ENCODE data around the gene TKT. TPM values are rescaled to one million over a fixed set of nuclear protein-coding genes. Genes with fewer than 3 reads are reported as not detected.

Gene TKT
- total RNA-seq, 1 experiment from 2014 or later = 186 TPM

GRCh38 chr3:53242155-53242554 is 13.7 kb downstream of the TKT start:
- DNase-seq (ENCODE audit: low spot score) = no peak
- BruUV-seq (replicated peaks) = no TSS peak
- intact Hi-C loops (cut with micrococcal nuclease; ENCODE audit: unreplicated experiment) = no loop called here
- TF ChIP-seq EZH2 (IDR thresholded peaks at IDR 0.05; ENCODE audit: borderline replicate concordance, low read depth, low read length, poor library complexity, severe bottlenecking) (no peak), CTCF (conservative IDR thresholded peaks at IDR 0.05; ENCODE audit: low read depth, low read length) (no peak)
- no peak overlapping the region for H3K4me3 ChIP-seq (ENCODE audit: low read depth, low read length, poor library complexity, severe bottlenecking)
- no peaks in the 10 kb centered on the region for H3K27me3 ChIP-seq (replicated peaks; ENCODE audit: insufficient read depth, low read depth, low read length, poor library complexity)
- POLR2A ChIA-PET (ENCODE audit: low non-redundant PET) = no interaction called here
- peaks cover 20% of the 10 kb centered on the region for H3K4me1 ChIP-seq (ENCODE audit: insufficient read depth, low read length, poor library complexity, severe bottlenecking)
- H3K27ac ChIP-seq (ENCODE audit: low read depth, low read length, poor library complexity, severe bottlenecking) = no peak overlapping the region
- CTCF ChIA-PET = no interaction called here
- H3K9me3 ChIP-seq (ENCODE audit: low read depth, low read length, poor library complexity, severe bottlenecking) = no peaks in the 10 kb centered on the region
- H3K36me3 ChIP-seq (ENCODE audit: insufficient read depth, low read length, poor library complexity, severe bottlenecking) = peaks cover 7% of the 10 kb centered on the region

GRCh38 chr3:53240989-53241972 is 14.5 kb downstream of the TKT start:
- Histone ChIP-seq H3K27ac (ENCODE audit: low read depth, low read length, poor library complexity, severe bottlenecking) (no peak overlapping the region), H3K4me3 (ENCODE audit: low read depth, low read length, poor library complexity, severe bottlenecking) (no peak overlapping the region), H3K9me3 (ENCODE audit: low read depth, low read length, poor library complexity, severe bottlenecking) (no peaks in the 10 kb centered on the region), H3K27me3 (replicated peaks; ENCODE audit: insufficient read depth, low read depth, low read length, poor library complexity) (no peaks in the 10 kb centered on the region), H3K36me3 (ENCODE audit: insufficient read depth, low read length, poor library complexity, severe bottlenecking) (peaks cover 12% of the 10 kb centered on the region), H3K4me1 (ENCODE audit: insufficient read depth, low read length, poor library complexity, severe bottlenecking) (peaks cover 24% of the 10 kb centered on the region)
- CTCF ChIA-PET = no interaction called here
- POLR2A ChIA-PET (ENCODE audit: low non-redundant PET) = no interaction called here
- TF ChIP-seq EZH2 (IDR thresholded peaks at IDR 0.05; ENCODE audit: borderline replicate concordance, low read depth, low read length, poor library complexity, severe bottlenecking) = no peak
- TF ChIP-seq CTCF (conservative IDR thresholded peaks at IDR 0.05; ENCODE audit: low read depth, low read length) = no peak
- no peak for DNase-seq (ENCODE audit: low spot score)
- BruUV-seq (replicated peaks) = no TSS peak
- intact Hi-C loops (cut with micrococcal nuclease; ENCODE audit: unreplicated experiment) = no loop called here

GRCh38 chr3:53239800-53240199 is 16.0 kb downstream of the TKT start:
- intact Hi-C loops (cut with micrococcal nuclease; ENCODE audit: unreplicated experiment) = no loop called here
- CTCF ChIA-PET = no interaction called here
- H3K27me3 ChIP-seq (replicated peaks; ENCODE audit: insufficient read depth, low read depth, low read length, poor library complexity) = no peaks in the 10 kb centered on the region
- no TSS peak for BruUV-seq (replicated peaks)
- no peak for TF ChIP-seq EZH2 (IDR thresholded peaks at IDR 0.05; ENCODE audit: borderline replicate concordance, low read depth, low read length, poor library complexity, severe bottlenecking)
- no peak for TF ChIP-seq CTCF (conservative IDR thresholded peaks at IDR 0.05; ENCODE audit: low read depth, low read length)
- H3K4me3 ChIP-seq (ENCODE audit: low read depth, low read length, poor library complexity, severe bottlenecking) = no peak overlapping the region
- H3K4me1 ChIP-seq (ENCODE audit: insufficient read depth, low read length, poor library complexity, severe bottlenecking) = peaks cover 29% of the 10 kb centered on the region
- POLR2A ChIA-PET (ENCODE audit: low non-redundant PET) = no interaction called here
- no peak for DNase-seq (ENCODE audit: low spot score)
- no peaks in the 10 kb centered on the region for H3K9me3 ChIP-seq (ENCODE audit: low read depth, low read length, poor library complexity, severe bottlenecking)
- no peak overlapping the region for H3K27ac ChIP-seq (ENCODE audit: low read depth, low read length, poor library complexity, severe bottlenecking)
- H3K36me3 ChIP-seq (ENCODE audit: insufficient read depth, low read length, poor library complexity, severe bottlenecking) = peaks cover 14% of the 10 kb centered on the region

Measured in A673 (cell line).